ENCODE data around the gene CDNF. TPM values are rescaled to one million over a fixed set of nuclear protein-coding genes. Genes with fewer than 3 reads are reported as not detected.

Gene CDNF
- polyA plus RNA-seq, 1 donor (not counting 4 experiments of a cell fraction or from before 2014, with no cell fraction given): 1.4 TPM

DNA sequence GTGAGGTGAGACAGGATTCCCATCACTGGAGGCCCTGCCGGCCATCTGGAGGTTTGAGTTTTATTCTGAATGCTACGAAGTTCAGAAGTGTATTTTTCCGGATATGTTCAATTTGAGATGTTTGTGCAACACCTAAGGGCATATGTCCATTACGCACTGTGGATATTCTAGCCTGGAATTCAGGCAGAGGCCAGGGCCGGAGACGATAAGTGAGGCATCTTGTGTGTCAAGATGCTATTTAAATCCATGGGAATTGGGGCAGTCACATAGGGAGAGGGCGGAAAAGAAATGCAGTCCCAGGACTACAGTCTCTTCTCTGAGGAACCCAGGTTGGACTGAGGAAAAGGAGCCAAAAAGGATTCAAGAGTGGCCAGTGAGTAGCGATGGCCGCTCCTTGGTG lies 38.9 kb upstream of the CDNF start:
- peaks cover 52% of the 10 kb centered on the region for H3K79me2 ChIP-seq (ENCODE audit: control insufficient read depth, insufficient read depth, low read length)
- H2AFZ ChIP-seq (ENCODE audit: control insufficient read depth, low read length): no peak overlapping the region
- H3K9me3 ChIP-seq (ENCODE audit: control insufficient read depth, low read depth, low read length): no peaks in the 10 kb centered on the region
- no peaks in the 10 kb centered on the region for H4K20me1 ChIP-seq (ENCODE audit: control insufficient read depth, extremely low read depth, insufficient read depth, low read length)
- H3K9ac ChIP-seq (ENCODE audit: control insufficient read depth, extremely low read depth, insufficient read depth, low read length): no peak overlapping the region
- peaks cover 36% of the 10 kb centered on the region for H3K4me1 ChIP-seq (ENCODE audit: control insufficient read depth, extremely low read depth, insufficient read depth, low read length)
- dilution Hi-C loops (cut with MboI; ENCODE audit: extremely low pct_ligation_motif_present, low sequenced_read_pairs): no loop called here
- FAIRE-seq: no peak
- peak overlapping the region in 1 of 3 experiments; percentile 89 for H3K4me3 ChIP-seq (ENCODE audit: control insufficient read depth in 2 of 3, extremely low read depth in 1 of 3, insufficient read depth in 2 of 3, low read depth in 1 of 3, low read length in 3 of 3)
- peaks cover 2% of the 10 kb centered on the region for H3K9me1 ChIP-seq (ENCODE audit: control insufficient read depth, extremely low read depth, insufficient read depth, low read length)
- H3K27ac ChIP-seq (ENCODE audit: control insufficient read depth, insufficient read depth, low read length): peak overlapping the region; percentile 96
- no peaks in the 10 kb centered on the region for H3K27me3 ChIP-seq (ENCODE audit: control insufficient read depth, extremely low read depth, insufficient read depth, low read length)
- peak overlapping the region; percentile 88 for H3K4me2 ChIP-seq (ENCODE audit: control insufficient read depth, extremely low read depth, insufficient read depth, low read depth, low read length)
- TF ChIP-seq, protein P1, sequence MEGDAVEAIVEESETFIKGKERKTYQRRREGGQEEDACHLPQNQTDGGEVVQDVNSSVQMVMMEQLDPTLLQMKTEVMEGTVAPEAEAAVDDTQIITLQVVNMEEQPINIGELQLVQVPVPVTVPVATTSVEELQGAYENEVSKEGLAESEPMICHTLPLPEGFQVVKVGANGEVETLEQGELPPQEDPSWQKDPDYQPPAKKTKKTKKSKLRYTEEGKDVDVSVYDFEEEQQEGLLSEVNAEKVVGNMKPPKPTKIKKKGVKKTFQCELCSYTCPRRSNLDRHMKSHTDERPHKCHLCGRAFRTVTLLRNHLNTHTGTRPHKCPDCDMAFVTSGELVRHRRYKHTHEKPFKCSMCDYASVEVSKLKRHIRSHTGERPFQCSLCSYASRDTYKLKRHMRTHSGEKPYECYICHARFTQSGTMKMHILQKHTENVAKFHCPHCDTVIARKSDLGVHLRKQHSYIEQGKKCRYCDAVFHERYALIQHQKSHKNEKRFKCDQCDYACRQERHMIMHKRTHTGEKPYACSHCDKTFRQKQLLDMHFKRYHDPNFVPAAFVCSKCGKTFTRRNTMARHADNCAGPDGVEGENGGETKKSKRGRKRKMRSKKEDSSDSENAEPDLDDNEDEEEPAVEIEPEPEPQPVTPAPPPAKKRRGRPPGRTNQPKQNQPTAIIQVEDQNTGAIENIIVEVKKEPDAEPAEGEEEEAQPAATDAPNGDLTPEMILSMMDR (optimal IDR thresholded peaks at IDR 0.05 in 1 of 3, IDR thresholded peaks at IDR 0.05 in 1 of 3, conservative IDR thresholded peaks at IDR 0.05 in 1 of 3; ENCODE audit: extremely low read depth in 1 of 3, insufficient read depth in 2 of 3, low read length in 3 of 3): no peak
- TF ChIP-seq EZH2 (IDR thresholded peaks at IDR 0.05; ENCODE audit: low read length): no peak
- peaks cover 1 to 9% of the 10 kb centered on the region in 2 experiments for H3K36me3 ChIP-seq (ENCODE audit: control insufficient read depth in 2 of 2, extremely low read depth in 1 of 2, insufficient read depth in 2 of 2, low read length in 2 of 2)
- no peak for DNase-seq (ENCODE audit: low read depth, low spot score)

DNA sequence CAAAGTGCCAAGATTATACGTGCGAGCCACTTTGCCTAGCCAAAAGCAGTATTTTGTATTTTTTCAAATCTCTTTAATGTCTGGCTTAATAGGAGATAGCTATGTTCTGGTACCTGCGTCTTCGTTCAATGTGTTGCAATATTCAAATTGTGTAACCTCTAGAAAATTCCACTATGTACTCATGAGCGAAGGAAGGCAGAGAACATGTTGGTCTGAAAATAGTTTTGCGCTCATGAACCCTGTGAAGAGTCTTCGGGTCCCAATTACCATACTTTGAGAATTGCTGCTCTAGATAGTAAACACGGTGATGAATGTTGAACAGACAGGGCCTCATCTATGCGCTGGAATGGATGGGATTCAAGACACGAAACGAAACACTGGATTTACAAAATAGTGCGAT lies 38.1 kb upstream of the CDNF start:
- Histone ChIP-seq H4K20me1 (ENCODE audit: control insufficient read depth, extremely low read depth, insufficient read depth, low read length) (no peaks in the 10 kb centered on the region), H3K36me3 (ENCODE audit: control insufficient read depth in 2 of 2, extremely low read depth in 1 of 2, insufficient read depth in 2 of 2, low read length in 2 of 2) (peaks cover 1 to 11% of the 10 kb centered on the region in 2 experiments), H3K9me1 (ENCODE audit: control insufficient read depth, extremely low read depth, insufficient read depth, low read length) (peaks cover 2% of the 10 kb centered on the region), H3K9me3 (ENCODE audit: control insufficient read depth, low read depth, low read length) (no peaks in the 10 kb centered on the region), H3K4me3 (ENCODE audit: control insufficient read depth in 2 of 3, extremely low read depth in 1 of 3, insufficient read depth in 2 of 3, low read depth in 1 of 3, low read length in 3 of 3) (no peak overlapping the region), H3K79me2 (ENCODE audit: control insufficient read depth, insufficient read depth, low read length) (peaks cover 45% of the 10 kb centered on the region), H3K4me2 (ENCODE audit: control insufficient read depth, extremely low read depth, insufficient read depth, low read depth, low read length) (no peak overlapping the region), H3K4me1 (ENCODE audit: control insufficient read depth, extremely low read depth, insufficient read depth, low read length) (peaks cover 36% of the 10 kb centered on the region), H3K9ac (ENCODE audit: control insufficient read depth, extremely low read depth, insufficient read depth, low read length) (no peak overlapping the region), H3K27ac (ENCODE audit: control insufficient read depth, insufficient read depth, low read length) (no peak overlapping the region), H2AFZ (ENCODE audit: control insufficient read depth, low read length) (no peak overlapping the region), H3K27me3 (ENCODE audit: control insufficient read depth, extremely low read depth, insufficient read depth, low read length) (no peaks in the 10 kb centered on the region)
- DNase-seq (ENCODE audit: low read depth, low spot score) (no peak), FAIRE-seq (no peak)
- TF ChIP-seq, protein P1 (optimal IDR thresholded peaks at IDR 0.05 in 1 of 3, IDR thresholded peaks at IDR 0.05 in 1 of 3, conservative IDR thresholded peaks at IDR 0.05 in 1 of 3; ENCODE audit: extremely low read depth in 1 of 3, insufficient read depth in 2 of 3, low read length in 3 of 3): no peak
- no peak for TF ChIP-seq EZH2 (IDR thresholded peaks at IDR 0.05; ENCODE audit: low read length)
- dilution Hi-C loops (cut with MboI; ENCODE audit: extremely low pct_ligation_motif_present, low sequenced_read_pairs): no loop called here
